GM19351 (cell line): Measurements from ENCODE around the gene SYCP3.
A peak's percentile ranks its signal among the peaks of the same experiment; 100 is the strongest.
"Not testable (repeated sequence)": the region's sequence is repeated elsewhere in the genome, so short reads cannot be mapped to it uniquely, and the experiment has no call there.

Source experiments
- ATAC-seq: cut with Tn5 transposase; IDR thresholded peaks from one replicate; pipeline ENCODE4 v1.9.1; 2021; ENCODE audit warnings: mild to moderate bottlenecking, moderate library complexity; ENCODE audit not compliant: unreplicated experiment

Gene SYCP3

GRCh38 chr12:101761350-101761749 lies 22.1 kb upstream of the SYCP3 start:
- no peak for ATAC-seq

DNA sequence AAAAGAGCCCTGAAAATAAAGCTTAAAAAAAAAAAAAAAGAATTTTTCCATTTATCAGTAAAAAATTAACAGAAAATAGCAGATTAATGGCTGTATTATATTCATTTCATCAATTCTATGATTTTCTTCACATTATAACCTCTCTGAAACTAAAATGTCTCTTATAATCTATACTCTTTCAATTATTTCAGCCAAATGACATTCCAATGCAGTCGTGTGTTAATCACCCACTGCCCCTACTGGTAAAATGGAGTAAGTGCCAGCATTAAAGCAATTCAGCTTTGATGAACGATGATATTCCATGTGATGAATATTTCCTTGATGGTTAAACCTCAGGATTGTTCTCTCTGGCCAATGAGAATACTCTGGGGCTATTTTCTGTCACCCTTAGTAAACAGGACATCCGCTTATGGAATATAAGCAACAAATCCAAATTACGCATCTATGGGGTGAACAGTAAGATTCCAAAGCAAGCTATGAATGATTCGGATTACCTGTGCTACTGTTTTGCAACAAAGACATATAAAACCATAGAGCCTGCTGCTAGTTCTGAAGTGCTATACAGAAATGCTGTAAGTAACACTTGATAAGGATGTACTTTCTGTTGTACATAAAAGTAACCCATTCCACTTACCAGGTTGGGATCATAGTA lies 20.3 kb upstream of the SYCP3 start:
- ATAC-seq = no peak

DNA sequence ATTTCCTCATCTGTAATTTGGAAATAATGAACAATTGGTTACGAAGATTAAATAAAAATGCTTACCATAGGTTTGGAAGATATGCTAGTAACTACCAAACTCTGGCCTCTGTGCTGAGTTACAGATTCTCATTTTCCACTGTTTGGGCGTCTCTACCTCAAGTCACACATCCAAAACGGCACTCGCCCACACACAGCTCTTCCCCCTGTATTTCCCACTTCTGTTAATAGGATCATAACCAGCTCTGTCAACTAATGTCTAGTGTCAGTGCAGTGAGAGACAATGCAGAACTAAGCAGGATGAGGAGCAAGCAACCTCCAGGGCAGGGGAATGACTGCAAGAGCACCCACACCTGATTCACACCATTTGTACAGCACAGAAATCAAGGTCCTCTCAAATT lies 10.9 kb upstream of the SYCP3 start:
- no peak for ATAC-seq

- no peak for ATAC-seq
Measured at GRCh38 chr12:101749657-101750056, 10.4 kb upstream of the SYCP3 start.

DNA sequence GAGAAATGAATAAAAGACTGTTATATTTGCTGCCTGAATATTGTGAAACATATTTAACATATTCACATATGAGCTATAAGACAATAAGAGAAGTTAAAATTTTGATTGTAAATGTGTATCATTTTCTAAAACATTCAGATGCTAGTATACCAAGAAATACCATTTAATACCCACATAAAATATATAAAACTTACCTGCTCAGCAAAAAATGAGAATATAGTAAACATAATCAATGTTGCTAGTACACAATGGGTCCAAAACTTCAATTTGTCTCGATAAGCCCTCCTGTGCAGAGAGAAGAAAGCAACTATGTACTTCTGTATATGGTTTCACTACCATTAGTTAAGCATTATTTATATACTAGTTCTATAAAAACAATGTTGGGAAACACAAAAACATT lies 9.6 kb upstream of the SYCP3 start:
- no peak for ATAC-seq

DNA sequence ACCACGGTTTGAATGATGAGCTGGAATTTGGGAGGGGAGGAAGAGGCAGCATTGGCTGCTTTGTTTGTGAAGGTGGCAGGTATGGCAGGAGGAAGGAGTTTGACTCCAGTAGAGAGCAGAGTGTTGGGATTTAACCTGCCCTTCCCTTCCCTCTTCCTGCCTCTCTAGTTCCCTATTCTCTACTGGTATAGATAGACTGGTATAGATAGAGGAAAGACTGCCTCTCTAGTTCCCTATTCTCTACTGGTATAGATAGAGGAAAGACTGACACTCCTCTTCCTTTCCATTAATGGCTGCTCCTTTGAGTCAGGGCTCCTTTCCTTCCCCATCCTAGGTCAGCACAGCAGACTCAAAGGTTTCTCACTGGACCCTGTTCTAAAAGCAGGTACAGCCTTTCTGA lies 8.4 kb upstream of the SYCP3 start:
- no peak for ATAC-seq

DNA sequence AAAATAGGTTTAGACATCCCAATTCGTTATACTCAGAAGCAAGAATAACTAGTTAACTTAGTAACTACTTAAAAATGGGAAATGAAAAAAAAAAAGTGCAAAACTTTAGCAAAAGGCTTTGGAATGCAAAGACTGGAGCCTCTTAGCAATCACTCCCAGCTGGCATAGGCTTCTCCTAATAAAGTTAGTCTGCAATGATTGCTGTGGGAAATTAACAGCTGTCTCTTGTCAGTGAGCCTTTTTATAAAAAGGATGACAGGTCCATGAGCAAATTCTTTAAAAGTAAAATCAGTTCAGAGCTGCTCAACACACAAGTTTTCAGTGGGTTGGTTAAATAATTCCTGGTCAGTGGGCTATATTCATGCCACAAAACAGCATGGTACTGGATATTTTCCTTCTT lies 7.4 kb upstream of the SYCP3 start:
- ATAC-seq = no peak

DNA sequence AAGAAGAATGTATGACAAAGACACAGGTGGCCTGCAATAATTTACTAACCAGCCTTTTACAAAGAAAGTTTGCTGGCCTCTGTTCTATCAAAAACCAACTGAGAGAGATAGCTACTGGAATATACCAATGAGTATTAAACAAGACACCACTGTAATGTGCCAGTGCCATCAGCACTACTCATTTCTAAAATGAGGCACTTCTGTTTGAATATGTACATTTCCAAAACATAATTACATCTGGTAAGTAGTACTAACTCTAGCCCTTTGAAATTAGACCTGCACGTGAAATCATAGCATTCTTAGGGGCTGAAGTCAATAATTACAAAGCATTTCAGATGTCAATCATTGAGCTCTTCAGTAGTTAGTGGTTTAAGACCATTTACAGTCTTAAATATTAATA lies 6.9 kb upstream of the SYCP3 start:
- no peak for ATAC-seq

DNA sequence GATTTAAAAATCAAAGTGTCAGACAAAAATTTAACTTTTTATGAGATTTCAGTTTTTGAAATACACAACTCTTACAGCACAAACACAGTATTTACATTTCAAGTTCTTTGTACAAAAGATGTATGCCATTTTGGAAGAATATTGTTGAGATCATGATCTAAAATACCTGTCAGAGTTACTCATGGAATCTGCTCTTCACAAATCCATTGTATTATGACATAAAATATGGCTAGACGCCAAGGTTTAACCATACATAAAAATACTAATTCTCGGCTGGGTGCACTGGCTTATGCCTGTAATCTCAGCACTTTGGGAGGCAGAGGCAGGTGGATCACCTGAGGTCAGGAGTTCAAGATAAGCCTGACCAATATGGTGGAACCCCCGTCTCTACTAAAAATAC lies 6.2 kb upstream of the SYCP3 start:
- no peak for ATAC-seq

DNA sequence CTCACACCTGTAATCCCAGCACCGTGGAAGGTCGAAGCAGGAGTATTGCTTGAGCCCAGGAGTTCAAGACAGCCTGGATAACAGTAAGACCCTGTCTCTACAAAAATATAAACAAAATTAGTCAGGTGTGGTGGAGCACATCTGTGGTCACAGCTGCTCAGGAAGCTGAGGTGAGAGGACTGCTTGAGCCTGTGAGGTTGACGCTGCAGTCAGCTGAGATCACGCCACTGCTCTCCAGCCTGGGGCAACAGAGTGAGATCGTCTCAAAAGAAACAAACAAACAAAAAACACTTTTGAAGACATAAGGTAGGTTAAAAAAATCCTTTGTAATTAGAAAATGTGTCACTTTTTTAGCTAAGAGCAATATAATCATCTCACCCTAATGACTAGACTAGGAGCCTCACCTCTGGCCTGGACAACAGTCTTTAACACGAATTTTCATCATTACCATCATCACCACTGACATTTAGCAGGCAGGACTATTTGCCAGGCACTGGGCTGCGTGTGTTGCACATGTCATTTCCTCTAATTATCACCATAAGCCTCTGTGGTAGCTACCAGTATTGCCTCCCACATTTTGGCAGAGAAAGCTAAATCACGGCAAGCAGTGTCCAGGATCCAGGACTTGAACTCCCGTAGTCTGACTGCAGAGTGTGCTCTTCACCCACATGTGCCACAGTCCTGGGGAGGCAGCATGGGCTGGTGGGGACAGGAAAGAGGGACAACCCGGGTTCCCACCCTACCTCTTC lies 4.6 kb upstream of the SYCP3 start:
- ATAC-seq = peak; percentile 96

DNA sequence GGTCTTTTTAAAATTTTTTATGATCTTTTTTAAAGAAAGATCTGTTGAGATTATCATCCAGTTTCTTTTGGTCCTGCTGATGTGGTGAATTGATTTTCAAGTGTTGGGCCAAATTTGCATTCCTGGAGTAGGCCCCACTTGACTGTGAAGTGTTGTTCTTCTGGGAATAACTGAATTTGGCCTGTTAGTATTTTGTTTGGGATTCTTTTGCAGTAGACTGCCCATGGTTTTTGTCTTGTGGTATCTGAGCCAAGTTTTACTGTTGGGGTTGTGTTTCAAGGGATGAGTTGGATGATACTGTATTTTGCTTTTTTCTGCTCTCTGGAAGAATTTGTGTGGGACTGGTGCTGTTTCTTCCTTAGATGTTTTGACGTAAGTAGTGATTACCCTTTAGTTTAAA lies 4.0 kb upstream of the SYCP3 start:
- ATAC-seq = no peak

- ATAC-seq = no peak
Measured at GRCh38 chr12:101740980-101741379, 1.7 kb upstream of the SYCP3 start.

DNA sequence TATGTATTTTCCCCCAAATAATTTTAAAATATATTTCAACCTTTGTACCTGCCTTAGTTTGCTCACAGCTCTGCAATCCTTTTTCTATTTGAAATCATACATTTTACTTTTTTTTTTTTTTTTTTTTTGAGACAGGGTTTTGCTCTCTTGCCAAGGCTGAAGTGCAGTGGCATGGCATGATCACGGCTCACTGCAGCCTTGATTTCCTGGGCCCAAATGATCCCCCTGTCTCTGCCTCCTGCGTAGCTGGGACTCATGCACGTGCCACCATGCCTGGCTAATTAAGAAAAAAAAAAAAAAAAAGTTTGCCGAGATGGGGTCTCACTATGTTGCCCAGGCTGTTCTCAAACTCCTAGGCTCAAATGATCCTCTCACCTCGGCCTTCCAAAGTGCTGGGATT lies 1.3 kb upstream of the SYCP3 start:
- ATAC-seq = no peak

GRCh38 chr12:101737476-101737875 lies 1.8 kb downstream of the SYCP3 start:
- ATAC-seq = no peak

DNA sequence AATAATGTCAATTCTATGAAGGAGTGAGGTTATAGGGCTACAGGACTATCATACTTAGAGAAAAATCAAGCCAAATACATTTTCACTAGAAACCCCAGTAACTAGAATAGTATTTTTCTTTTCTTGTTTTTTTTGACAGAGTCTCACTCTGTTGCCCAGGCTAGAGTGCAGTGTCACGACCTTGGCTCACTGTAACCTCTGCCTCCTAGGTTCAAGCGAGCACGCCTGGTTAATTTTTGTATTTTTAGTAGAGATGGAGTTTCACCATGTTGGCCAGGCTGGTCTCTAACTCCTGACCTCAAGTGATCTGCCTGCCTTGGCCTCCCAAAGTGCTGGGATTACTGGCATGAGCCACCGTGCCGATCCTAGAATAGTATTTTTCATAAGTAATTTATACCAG lies 4.8 kb downstream of the SYCP3 start:
- ATAC-seq = not testable (repeated sequence)

DNA sequence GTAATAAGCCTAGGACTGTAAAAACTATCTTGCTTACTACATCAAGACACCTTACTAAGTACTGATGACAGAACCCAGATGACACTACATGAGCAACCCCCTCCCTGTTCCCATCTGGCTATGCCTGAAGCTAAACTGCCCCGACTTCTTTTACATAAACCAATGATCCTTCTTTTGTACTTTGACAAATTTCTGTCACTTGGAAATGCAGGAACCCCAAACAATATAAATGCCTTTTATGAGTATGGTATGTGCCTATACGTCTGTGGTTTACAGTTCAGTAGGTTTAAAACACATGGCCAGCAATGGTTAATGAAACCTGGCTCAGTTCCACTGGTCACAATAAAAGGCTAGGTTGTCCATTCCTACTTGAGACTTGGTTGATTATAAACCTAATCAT lies 6.1 kb downstream of the SYCP3 start:
- no peak for ATAC-seq

GRCh38 chr12:101732318-101732717 lies 6.9 kb downstream of the SYCP3 start:
- ATAC-seq = no peak

GRCh38 chr12:101729842-101730241 lies 9.4 kb downstream of the SYCP3 start:
- ATAC-seq = no peak

DNA sequence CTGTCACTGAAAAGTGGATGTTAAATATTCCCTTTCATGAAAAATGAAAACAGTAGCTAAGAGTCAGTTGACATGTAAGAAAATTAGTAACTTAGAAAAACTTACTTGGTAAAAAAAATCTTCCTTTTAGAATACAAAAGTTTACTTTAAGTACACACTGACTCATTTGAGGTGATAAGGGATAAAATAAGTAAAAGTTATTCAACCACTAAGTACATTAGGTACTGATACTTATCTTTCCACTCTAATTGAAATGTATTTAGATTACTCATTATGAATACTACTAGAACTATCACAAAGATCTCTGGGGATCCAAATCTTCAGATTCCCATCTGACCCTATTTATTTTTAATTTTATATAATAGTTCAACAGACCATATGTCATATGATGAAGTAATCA lies 12.2 kb downstream of the SYCP3 start:
- no peak for ATAC-seq

DNA sequence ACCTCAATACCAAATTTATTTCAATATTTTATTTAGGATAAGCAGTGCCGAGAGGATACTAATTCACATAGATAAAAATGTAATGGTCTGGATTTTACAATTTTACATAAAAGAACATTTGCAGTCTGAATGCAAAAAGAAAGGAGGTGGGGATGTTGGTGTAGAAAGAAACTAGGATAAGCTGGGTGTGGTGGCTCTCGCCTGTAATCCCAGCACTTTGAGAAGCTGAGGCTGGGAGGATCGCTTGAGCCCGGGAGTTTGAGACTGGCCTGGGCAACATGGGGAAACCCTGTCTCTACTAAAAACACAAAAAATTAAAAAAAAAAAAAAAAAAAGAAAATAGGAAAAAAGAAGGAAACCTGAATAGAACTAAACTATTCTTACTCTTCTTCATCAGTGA lies 16.9 kb downstream of the SYCP3 start:
- no peak for ATAC-seq

DNA sequence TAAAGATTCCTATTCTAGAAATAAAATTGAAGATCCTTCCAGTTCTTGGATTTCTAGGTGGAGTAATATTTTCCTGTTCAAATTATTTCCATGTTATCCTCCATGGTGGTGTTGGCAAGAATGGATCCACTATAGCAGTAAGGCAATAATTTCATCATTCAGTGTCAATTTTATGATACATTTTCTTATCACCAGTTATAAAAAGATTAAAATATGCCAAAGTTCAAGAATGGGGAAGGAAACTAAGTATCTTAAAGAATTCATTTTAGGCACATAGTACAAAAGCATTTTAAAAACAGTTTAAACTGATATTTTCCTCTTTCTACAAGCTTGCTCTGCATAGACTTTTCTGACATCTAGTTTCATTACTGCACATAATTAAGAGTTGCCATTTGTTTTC lies 19.1 kb downstream of the SYCP3 start:
- ATAC-seq = no peak

DNA sequence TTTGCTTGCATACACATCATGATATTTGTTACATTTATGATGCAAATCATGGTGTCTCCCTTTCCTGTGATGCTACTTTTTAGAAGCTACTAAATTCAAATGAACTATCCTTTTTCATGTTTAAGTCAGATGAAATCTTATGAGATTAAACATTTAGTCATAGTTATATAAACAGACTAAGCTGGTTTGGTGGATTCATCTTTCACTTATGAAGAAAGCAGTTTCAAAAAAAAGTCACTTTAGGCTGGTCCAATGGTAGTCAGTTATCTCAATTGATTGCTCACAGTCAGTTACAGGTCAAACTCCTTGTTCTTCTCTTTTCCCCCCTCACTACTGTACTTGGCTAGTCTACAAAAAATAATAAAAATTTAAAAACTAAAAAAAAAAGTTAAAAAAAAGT lies 19.7 kb downstream of the SYCP3 start:
- ATAC-seq = no peak
